NCI-H1694 treated with DMSO at 0.1 percent for 48 hours (cell line): ENCODE data around the gene SYPL2.

Experiments used
- DNase-seq: peaks from one replicate; lab custom pipeline; 2025; lab: John Stamatoyannopoulos, UW

The SYPL2 gene

GRCh38 chr1:109492779-109493178, 26.4 kb downstream of the SYPL2 start:
- no peak for DNase-seq

GRCh38 chr1:109493227-109493626, 26.9 kb downstream of the SYPL2 start:
- no peak for DNase-seq

- peak; percentile 84 for DNase-seq
These were observed 27.6 kb downstream of the SYPL2 start, which contains the start of gene CYB561D1 for GRCh38 chr1:109493805-109494539. CYB561D1 (plus strand) TSS chr1:109494094; CDS start chr1:109494140, 46 bp downstream.

- DNase-seq, result no peak
These were observed 29.4 kb downstream of the SYPL2 start for GRCh38 chr1:109495738-109496137.

- DNase-seq, result no peak
These were observed 31.3 kb downstream of the SYPL2 start for GRCh38 chr1:109497449-109498160.

- peak; percentile 77 for DNase-seq
These were observed 31.9 kb downstream of the SYPL2 start for GRCh38 chr1:109498161-109498801.

- no peak for DNase-seq
These were observed 32.7 kb downstream of the SYPL2 start for GRCh38 chr1:109499081-109499480.

GRCh38 chr1:109499661-109500536, 33.6 kb downstream of the SYPL2 start:
- DNase-seq, result peak; percentile 68

GRCh38 chr1:109500941-109501381, 34.6 kb downstream of the SYPL2 start:
- no peak for DNase-seq

GRCh38 chr1:109501644-109502363, 35.5 kb downstream of the SYPL2 start:
- no peak for DNase-seq

GRCh38 chr1:109502364-109502851, 36.1 kb downstream of the SYPL2 start:
- no peak for DNase-seq

- DNase-seq, result no peak
These were observed 37.6 kb downstream of the SYPL2 start for GRCh38 chr1:109503935-109504334.

- no peak for DNase-seq
These were observed 38.6 kb downstream of the SYPL2 start for GRCh38 chr1:109504974-109505373.

- no peak for DNase-seq
These were observed 41.9 kb downstream of the SYPL2 start for GRCh38 chr1:109508001-109508872.

- DNase-seq, result no peak
These were observed 42.5 kb downstream of the SYPL2 start for GRCh38 chr1:109508873-109509175.

- DNase-seq, result peak; percentile 30
These were observed 43.1 kb downstream of the SYPL2 start, which contains the start of gene AMIGO1 for GRCh38 chr1:109509176-109510134. AMIGO1 (minus strand) TSS chr1:109509727; CDS start chr1:109508912, 815 bp downstream.

GRCh38 chr1:109513110-109513710, 46.9 kb downstream of the SYPL2 start:
- no peak for DNase-seq

GRCh38 chr1:109514846-109515245, 48.5 kb downstream of the SYPL2 start:
- DNase-seq, result no peak
